ENCODE data around the gene SLC25A11.

DNA sequence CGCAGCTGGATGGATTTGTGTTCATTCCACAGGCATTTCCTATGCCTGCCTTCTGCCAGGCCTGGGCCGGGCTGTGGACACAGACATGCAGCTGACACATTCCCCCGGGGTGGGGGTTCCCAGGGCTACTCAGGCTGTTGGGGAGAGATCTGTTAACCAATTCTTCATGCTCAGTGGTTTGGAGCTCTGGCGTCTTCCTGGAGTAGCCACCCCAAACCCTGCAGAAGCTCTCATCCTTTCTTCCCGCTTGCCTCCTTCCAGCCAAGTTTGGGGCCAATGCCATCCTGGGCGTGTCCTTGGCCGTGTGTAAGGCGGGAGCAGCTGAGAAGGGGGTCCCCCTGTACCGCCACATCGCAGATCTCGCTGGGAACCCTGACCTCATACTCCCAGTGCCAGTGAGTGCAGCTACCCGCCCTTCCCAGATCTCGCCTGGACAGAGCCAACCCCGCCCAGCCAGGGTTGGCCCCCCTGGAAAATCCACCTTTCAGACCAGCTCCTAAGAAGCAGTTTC is 13.7 kb upstream of the SLC25A11 start:
- no peak for TF ChIP-seq EZH2 (IDR thresholded peaks at IDR 0.05; ENCODE audit: borderline replicate concordance, low read depth, low read length, severe bottlenecking)
- TF ChIP-seq, protein P1, sequence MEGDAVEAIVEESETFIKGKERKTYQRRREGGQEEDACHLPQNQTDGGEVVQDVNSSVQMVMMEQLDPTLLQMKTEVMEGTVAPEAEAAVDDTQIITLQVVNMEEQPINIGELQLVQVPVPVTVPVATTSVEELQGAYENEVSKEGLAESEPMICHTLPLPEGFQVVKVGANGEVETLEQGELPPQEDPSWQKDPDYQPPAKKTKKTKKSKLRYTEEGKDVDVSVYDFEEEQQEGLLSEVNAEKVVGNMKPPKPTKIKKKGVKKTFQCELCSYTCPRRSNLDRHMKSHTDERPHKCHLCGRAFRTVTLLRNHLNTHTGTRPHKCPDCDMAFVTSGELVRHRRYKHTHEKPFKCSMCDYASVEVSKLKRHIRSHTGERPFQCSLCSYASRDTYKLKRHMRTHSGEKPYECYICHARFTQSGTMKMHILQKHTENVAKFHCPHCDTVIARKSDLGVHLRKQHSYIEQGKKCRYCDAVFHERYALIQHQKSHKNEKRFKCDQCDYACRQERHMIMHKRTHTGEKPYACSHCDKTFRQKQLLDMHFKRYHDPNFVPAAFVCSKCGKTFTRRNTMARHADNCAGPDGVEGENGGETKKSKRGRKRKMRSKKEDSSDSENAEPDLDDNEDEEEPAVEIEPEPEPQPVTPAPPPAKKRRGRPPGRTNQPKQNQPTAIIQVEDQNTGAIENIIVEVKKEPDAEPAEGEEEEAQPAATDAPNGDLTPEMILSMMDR (IDR thresholded peaks at IDR 0.05; ENCODE audit: borderline replicate concordance, extremely low read depth, low read length, poor library complexity, severe bottlenecking): no peak

Data from DND-41 (cell line).